ENCODE results near the gene SATB2.
A peak's percentile ranks its signal among the peaks of the same experiment; 100 is the strongest.

The SATB2 gene

DNA sequence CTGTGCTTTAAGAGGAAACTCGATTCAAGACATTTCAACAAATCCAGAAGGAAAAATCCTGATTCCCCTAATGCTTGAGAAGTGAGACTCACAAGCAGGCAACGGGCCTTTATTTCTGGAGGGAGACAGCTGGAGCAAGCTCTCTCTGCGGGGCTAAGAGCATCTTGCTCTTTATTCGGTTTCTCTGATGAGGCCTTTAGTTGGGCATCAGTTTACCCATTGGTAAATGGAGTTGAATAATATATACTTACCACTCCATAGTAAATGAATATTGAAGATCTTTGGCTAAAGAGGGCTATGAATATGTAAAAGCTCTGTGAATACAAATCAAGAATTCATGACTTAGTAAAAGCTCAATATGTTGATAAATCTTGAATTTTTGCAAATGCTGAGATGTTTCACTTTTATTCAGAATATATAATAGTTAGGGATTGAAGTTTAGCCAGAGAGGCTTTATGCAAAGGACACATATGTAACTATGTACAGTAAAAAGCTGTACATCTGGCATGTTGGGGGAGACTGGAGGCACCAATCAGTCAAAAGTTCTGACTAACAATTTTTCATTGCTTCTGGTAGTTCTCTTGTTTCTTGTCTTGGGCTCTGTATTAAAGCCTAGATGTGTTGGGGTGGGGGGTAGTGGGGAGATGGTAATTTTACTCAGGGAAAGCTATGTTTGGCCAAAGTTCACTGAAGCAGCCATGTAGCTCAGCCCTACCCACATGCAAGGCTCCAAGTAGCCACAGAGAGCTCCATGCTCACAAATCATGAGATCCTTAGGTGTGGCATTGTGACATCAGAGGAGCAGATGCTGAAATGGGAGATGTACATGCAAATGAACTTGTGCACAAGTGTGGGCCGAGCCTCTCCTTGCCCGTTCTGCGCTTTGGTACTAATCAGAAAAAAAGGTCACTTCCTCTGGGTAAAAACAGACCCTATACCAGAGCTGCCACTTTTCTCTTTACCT, 200.2 kb downstream of the SATB2 start:
- DNase-seq (ENCODE audit: low read depth): no peak

- no peak for DNase-seq (ENCODE audit: low read depth)
These were observed 227.6 kb downstream of the SATB2 start for GRCh38 chr2:199230091-199230490.

- DNase-seq (ENCODE audit: low read depth): peak; percentile 83
These were observed 228.6 kb downstream of the SATB2 start for GRCh38 chr2:199228887-199229819.

DNA sequence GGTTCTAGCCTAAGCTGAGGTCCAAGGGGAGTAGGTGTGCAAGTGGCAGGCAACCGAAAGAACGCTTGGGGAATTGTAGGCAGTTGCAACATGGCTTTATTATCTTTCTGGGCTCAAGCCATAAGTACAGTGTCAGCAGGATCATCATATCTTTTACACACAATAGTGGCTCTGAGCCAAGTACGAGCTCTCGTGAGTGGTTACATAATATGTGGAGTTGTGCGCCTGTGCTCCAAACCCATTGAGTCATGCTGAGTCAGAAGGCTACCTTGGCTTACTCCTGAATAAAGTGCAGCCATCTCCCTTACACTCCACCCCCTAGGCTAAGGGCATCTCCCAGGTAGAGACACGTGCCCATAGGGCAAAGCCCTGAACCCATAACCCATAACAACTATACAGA, 233.9 kb downstream of the SATB2 start:
- DNase-seq (ENCODE audit: low read depth): no peak

DNA sequence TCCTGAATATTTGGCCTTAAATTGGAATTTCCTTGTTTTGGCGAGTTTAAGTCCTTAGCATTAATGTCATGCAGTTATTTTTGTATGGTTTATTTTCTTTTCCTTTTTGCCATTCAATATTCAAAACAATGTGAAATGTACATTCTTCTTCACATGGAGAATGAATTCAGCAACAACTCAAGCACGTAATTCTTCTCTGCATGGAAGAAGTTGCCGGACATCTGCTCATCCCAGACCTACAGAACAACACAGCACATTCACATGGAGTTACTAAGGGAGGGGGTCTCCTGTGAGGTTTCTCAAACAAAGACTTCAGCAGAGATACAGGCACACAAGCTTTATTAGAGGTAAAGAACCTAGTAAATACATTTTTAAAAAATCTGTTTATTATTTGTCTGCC, 236.8 kb downstream of the SATB2 start:
- no peak for DNase-seq (ENCODE audit: low read depth)

DNA sequence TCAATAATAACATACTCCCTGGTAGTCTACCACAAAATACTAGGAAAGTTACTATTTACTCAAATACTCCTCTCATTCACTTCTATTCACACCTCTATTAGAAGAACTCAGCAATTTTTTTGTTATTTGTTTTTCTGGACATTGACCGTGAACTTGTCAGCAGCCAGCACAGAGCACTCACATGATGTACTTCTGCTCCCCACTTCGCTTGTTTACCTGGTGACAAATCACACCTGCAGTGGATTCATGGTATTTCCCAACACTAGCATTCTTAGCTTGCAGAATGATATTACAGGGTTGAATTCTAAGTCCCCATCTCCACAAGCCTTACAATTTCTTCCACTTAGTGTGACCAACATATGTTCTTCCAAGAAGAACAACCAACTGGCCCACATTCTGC, 238.2 kb downstream of the SATB2 start:
- no peak for DNase-seq (ENCODE audit: low read depth)
